A549 (cell line): ENCODE data around the gene RHBDD3.

Experiments
- CHD4 ChIP-seq: fragments of 200-600 bp; sonication (generic); IDR thresholded peaks from 2 replicates; pipeline ENCODE4 v1.6.1; 2016; ENCODE audit warnings: antibody characterized with exemption, mild to moderate bottlenecking, borderline replicate concordance
- EP300 ChIP-seq, 2 experiments: fragments of >200 bp; sonication (Bioruptor Twin); formaldehyde crosslinking; IDR thresholded peaks; 2 replicates in 1 of 2; 3 replicates in 1 of 2; pipeline ENCODE4 v1.6.1; 2016 to 2017
- FOSL2 ChIP-seq, 2 experiments: fragments of 450-650 bp in 1 of 2; fragments of >200 bp in 1 of 2; sonication (Bioruptor Twin) in 1 of 2; formaldehyde crosslinking; IDR thresholded peaks; 2 replicates each; pipeline versions ENCODE4 v1.5.0 to v1.6.1; 2016 to 2020; ENCODE audit warnings: mild to moderate bottlenecking in 1 of 2, moderate library complexity in 1 of 2
- KDM1A ChIP-seq: fragments of 200-600 bp; sonication (generic); IDR thresholded peaks from 2 replicates; pipeline ENCODE4 v1.6.1; 2016; ENCODE audit warnings: low read depth, mild to moderate bottlenecking
- POLR2A ChIP-seq: IDR thresholded peaks from 2 replicates; pipeline ENCODE4 v1.6.1; 2012; ENCODE audit warnings: mild to moderate bottlenecking, low read length
- TF ChIP-seq, protein P1 (sequence below): fragments of >200 bp; sonication (Bioruptor Twin); formaldehyde crosslinking; IDR thresholded peaks from 3 replicates; pipeline ENCODE4 v1.5.1; 2016

DNA sequence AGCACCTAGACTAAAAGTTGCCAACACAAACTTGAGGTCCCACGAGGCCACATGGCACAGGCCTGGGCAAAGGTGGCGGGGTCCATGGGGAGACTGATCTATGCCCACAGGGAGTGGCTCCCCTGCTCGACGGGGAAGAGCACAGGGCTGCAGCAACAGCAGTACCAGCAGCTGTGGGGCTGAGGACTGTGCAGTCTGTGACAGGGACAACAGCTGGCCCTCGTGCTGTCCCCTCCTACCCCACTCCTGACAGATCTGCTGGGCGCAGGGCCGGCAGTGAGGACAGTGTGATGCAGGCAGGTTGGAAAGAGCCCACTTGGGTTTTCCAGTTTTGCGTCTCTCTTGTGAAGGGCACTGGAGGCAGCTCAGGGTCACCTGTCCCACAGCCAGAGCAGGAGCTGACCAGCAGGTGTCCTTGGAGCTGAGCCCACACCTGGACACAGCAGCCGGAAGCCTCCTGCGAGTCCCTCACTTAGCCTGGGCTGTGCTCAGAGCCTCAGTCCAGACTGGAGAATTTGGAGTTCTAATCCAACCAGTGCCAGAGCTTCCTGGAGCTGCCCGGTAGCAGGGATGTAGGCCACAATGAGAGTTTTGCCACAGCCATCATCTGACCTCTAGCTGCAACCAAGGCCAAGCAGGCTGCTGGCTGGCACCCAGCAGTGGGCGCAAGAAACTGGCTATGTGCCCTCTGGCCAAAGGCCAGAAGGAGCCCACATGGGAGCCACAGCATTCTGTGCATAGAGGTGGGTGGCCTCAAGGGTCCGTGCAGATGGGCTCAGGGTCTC, 35.1 kb upstream of the RHBDD3 start:
- TF ChIP-seq, protein P1, sequence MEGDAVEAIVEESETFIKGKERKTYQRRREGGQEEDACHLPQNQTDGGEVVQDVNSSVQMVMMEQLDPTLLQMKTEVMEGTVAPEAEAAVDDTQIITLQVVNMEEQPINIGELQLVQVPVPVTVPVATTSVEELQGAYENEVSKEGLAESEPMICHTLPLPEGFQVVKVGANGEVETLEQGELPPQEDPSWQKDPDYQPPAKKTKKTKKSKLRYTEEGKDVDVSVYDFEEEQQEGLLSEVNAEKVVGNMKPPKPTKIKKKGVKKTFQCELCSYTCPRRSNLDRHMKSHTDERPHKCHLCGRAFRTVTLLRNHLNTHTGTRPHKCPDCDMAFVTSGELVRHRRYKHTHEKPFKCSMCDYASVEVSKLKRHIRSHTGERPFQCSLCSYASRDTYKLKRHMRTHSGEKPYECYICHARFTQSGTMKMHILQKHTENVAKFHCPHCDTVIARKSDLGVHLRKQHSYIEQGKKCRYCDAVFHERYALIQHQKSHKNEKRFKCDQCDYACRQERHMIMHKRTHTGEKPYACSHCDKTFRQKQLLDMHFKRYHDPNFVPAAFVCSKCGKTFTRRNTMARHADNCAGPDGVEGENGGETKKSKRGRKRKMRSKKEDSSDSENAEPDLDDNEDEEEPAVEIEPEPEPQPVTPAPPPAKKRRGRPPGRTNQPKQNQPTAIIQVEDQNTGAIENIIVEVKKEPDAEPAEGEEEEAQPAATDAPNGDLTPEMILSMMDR = no peak
- TF ChIP-seq CHD4 (no peak), FOSL2 (IDR thresholded peaks at IDR 0.05) (no peak), FOSL2 (CRISPR knock-in tag; IDR thresholded peaks at IDR 0.05) (no peak), POLR2A (no peak), EP300 (IDR thresholded peaks at IDR 0.05) (no peak), KDM1A (no peak)
